ENCODE measurements around the gene RPS15. TPM values are rescaled to one million over a fixed set of nuclear protein-coding genes. Genes with fewer than 3 reads are reported as not detected.

Gene RPS15
- total RNA-seq, 1 donor from 2014 or later: 1,918 TPM

- no peak overlapping the region for H3K4me3 Mint-ChIP-seq
- TF ChIP-seq EZH2 (IDR thresholded peaks at IDR 0.05): no peak
- no peak for TF ChIP-seq EZH2phosphoT487 (IDR thresholded peaks at IDR 0.05)
- no peak for TF ChIP-seq CTCF (IDR thresholded peaks at IDR 0.05)
- H2AFZ ChIP-seq (replicated peaks): no peak overlapping the region
- peaks cover 92% of the 10 kb centered on the region for H4K20me1 ChIP-seq (ENCODE audit: low read depth)
- H3K79me2 ChIP-seq (ENCODE audit: low read depth): no peaks in the 10 kb centered on the region
- peaks cover 1% of the 10 kb centered on the region for H3K36me3 Mint-ChIP-seq
- peaks cover 42% of the 10 kb centered on the region for H3K4me1 ChIP-seq
- H3K27ac ChIP-seq: no peak overlapping the region
- H3F3A ChIP-seq (ENCODE audit: low read depth): peaks cover 50% of the 10 kb centered on the region
- peak overlapping the region; percentile 72 for H3K4me2 ChIP-seq
- H3K36me3 ChIP-seq: no peaks in the 10 kb centered on the region
- peaks cover 24% of the 10 kb centered on the region for H3K27me3 Mint-ChIP-seq (ENCODE audit: insufficient read depth, low read depth)
- no peaks in the 10 kb centered on the region for H3K9me3 Mint-ChIP-seq
- no peaks in the 10 kb centered on the region for H3K9me3 ChIP-seq (ENCODE audit: low read depth)
- peaks cover 4% of the 10 kb centered on the region for H3K4me1 Mint-ChIP-seq
- H3K4me3 ChIP-seq: peak overlapping the region; percentile 37
- peaks cover 96% of the 10 kb centered on the region for H3K27me3 ChIP-seq
- no peak overlapping the region for H3K27ac Mint-ChIP-seq
- H3K9ac ChIP-seq: no peak overlapping the region
- DNase-seq (ENCODE audit: low spot score): no peak
Measured at GRCh38 chr19:1467215-1467489, 29.0 kb downstream of the RPS15 start.

- Histone ChIP-seq H3K36me3 (no peaks in the 10 kb centered on the region), H3K4me3 (peak overlapping the region; percentile 37), H3K9me3 (ENCODE audit: low read depth) (no peaks in the 10 kb centered on the region), H3K9ac (no peak overlapping the region), H3K27ac (no peak overlapping the region), H3F3A (ENCODE audit: low read depth) (peaks cover 50% of the 10 kb centered on the region), H3K27me3 (peaks cover 99% of the 10 kb centered on the region), H2AFZ (replicated peaks) (no peak overlapping the region), H4K20me1 (ENCODE audit: low read depth) (peaks cover 95% of the 10 kb centered on the region), H3K4me2 (peak overlapping the region; percentile 72), H3K79me2 (ENCODE audit: low read depth) (no peaks in the 10 kb centered on the region), H3K4me1 (peaks cover 43% of the 10 kb centered on the region)
- H3K36me3 Mint-ChIP-seq: peaks cover 1% of the 10 kb centered on the region
- peak; percentile 97 for TF ChIP-seq EZH2 (IDR thresholded peaks at IDR 0.05)
- TF ChIP-seq CTCF (IDR thresholded peaks at IDR 0.05): peak; percentile 9
- TF ChIP-seq EZH2phosphoT487 (IDR thresholded peaks at IDR 0.05): peak; percentile 89
- no peak overlapping the region for H3K27ac Mint-ChIP-seq
- H3K4me1 Mint-ChIP-seq: peaks cover 4% of the 10 kb centered on the region
- no peak overlapping the region for H3K4me3 Mint-ChIP-seq
- no peaks in the 10 kb centered on the region for H3K9me3 Mint-ChIP-seq
- H3K27me3 Mint-ChIP-seq (ENCODE audit: insufficient read depth, low read depth): peaks cover 26% of the 10 kb centered on the region
- peak; percentile 66 for DNase-seq (ENCODE audit: low spot score)
Measured at GRCh38 chr19:1467490-1468273, 29.5 kb downstream of the RPS15 start.

GRCh38 chr19:1468274-1468820, 30.2 kb downstream of the RPS15 start:
- H3K27ac Mint-ChIP-seq: no peak overlapping the region
- no peak overlapping the region for H3K4me3 Mint-ChIP-seq
- Histone ChIP-seq H3K9ac (no peak overlapping the region), H3K4me3 (peak overlapping the region; percentile 16), H3K4me2 (peak overlapping the region; percentile 72), H3K27me3 (peaks cover 100% of the 10 kb centered on the region), H3K4me1 (peaks cover 43% of the 10 kb centered on the region), H3K27ac (no peak overlapping the region), H3F3A (ENCODE audit: low read depth) (peaks cover 50% of the 10 kb centered on the region), H4K20me1 (ENCODE audit: low read depth) (peaks cover 95% of the 10 kb centered on the region), H3K79me2 (ENCODE audit: low read depth) (no peaks in the 10 kb centered on the region), H3K9me3 (ENCODE audit: low read depth) (no peaks in the 10 kb centered on the region), H3K36me3 (no peaks in the 10 kb centered on the region), H2AFZ (replicated peaks) (no peak overlapping the region)
- H3K9me3 Mint-ChIP-seq: no peaks in the 10 kb centered on the region
- H3K4me1 Mint-ChIP-seq: peaks cover 4% of the 10 kb centered on the region
- no peak for DNase-seq (ENCODE audit: low spot score)
- peaks cover 30% of the 10 kb centered on the region for H3K27me3 Mint-ChIP-seq (ENCODE audit: insufficient read depth, low read depth)
- TF ChIP-seq EZH2 (IDR thresholded peaks at IDR 0.05) (peak; percentile 84), EZH2phosphoT487 (IDR thresholded peaks at IDR 0.05) (peak; percentile 80), CTCF (IDR thresholded peaks at IDR 0.05) (no peak)
- peaks cover 4% of the 10 kb centered on the region for H3K36me3 Mint-ChIP-seq

Measured in neural progenitor cell (in vitro differentiated cells).